Tibial artery (tissue), 4 donors: ENCODE results near the gene ATP11B.

Experiments used
- DNase-seq, 2 donors: peaks; one replicate each; pipeline ENCODE4 v3.0.0-alpha.2; 2019
- H3K27ac ChIP-seq, 2 donors: fragments of 200-600 bp; sonication (generic) in 1 of 2; 1 replicate in 1 of 2; 2 replicates in 1 of 2; pipeline ENCODE4 v1.5.1; 2018 to 2019; ENCODE audit warnings: mild to moderate bottlenecking in 1 of 2
- H3K27me3 ChIP-seq, 2 donors: fragments of 200-600 bp; sonication (generic) in 1 of 2; one replicate each; pipeline versions ENCODE4 v1.5.1 to v1.6.0; 2016 to 2019
- H3K36me3 ChIP-seq, 3 donors: fragments of 200-600 bp; sonication (generic) in 2 of 3; one replicate each; pipeline ENCODE4 v1.5.1; 2016 to 2019; ENCODE audit warnings: mild to moderate bottlenecking in 2 of 3
- H3K4me1 ChIP-seq, 4 donors: fragments of 200-600 bp; sonication (generic) in 2 of 4; 1 replicate in 3 of 4; 2 replicates in 1 of 4; pipeline ENCODE4 v1.5.1; 2016 to 2019
- H3K4me3 ChIP-seq, 2 donors: fragments of 200-600 bp; sonication (generic) in 1 of 2; 1 replicate in 1 of 2; 2 replicates in 1 of 2; pipeline ENCODE4 v1.5.1; 2018 to 2019; ENCODE audit warnings: mild to moderate bottlenecking in 2 of 2
- H3K9me3 ChIP-seq, 3 donors: fragments of 200-600 bp; sonication (generic) in 1 of 3; one replicate each; pipeline ENCODE4 v1.5.1; 2016 to 2019
- intact Hi-C: fragments of 100-400 bp; cut with DNase I; formaldehyde crosslinking; loops from one replicate; pipeline ENCODE4 v1.15.0; 2023; ENCODE audit warnings: low total_unique reads
- TF ChIP-seq, protein P1 (sequence below), 2 experiments: fragments of 200-600 bp in 1 of 2; fragments of 450-650 bp in 1 of 2; IDR thresholded peaks; one replicate each; pipeline ENCODE4 v1.5.1; 2017 to 2019; ENCODE audit warnings: antibody characterized with exemption in 2 of 2, mild to moderate bottlenecking in 1 of 2, moderate library complexity in 1 of 2

Gene ATP11B

DNA sequence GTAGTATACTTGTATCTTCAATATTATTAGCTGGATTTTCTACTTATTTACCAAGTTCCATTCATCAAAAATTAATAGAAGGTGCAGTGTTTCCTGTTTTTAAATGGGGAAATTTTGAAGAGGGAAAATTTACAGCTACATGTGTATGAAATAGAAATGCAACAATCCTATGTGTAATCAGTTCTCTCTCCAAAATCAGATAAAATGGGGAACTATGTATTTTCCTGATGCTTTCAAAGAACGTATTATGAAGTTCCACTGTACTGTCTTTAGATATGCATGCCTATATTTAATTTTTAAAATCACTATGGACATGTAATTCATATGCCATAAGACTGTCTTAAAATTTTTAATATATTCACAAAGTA is 143.6 kb downstream of the ATP11B start:
- TF ChIP-seq, protein P1, sequence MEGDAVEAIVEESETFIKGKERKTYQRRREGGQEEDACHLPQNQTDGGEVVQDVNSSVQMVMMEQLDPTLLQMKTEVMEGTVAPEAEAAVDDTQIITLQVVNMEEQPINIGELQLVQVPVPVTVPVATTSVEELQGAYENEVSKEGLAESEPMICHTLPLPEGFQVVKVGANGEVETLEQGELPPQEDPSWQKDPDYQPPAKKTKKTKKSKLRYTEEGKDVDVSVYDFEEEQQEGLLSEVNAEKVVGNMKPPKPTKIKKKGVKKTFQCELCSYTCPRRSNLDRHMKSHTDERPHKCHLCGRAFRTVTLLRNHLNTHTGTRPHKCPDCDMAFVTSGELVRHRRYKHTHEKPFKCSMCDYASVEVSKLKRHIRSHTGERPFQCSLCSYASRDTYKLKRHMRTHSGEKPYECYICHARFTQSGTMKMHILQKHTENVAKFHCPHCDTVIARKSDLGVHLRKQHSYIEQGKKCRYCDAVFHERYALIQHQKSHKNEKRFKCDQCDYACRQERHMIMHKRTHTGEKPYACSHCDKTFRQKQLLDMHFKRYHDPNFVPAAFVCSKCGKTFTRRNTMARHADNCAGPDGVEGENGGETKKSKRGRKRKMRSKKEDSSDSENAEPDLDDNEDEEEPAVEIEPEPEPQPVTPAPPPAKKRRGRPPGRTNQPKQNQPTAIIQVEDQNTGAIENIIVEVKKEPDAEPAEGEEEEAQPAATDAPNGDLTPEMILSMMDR (IDR thresholded peaks at IDR 0.05): no peak
- H3K36me3 ChIP-seq: peaks cover 0 to 5% (median 0%) of the 10 kb centered on the region in 3 donors
- H3K27me3 ChIP-seq: no peaks in the 10 kb centered on the region
- no peak for DNase-seq
- intact Hi-C loops: no loop called here
- H3K4me1 ChIP-seq: no peaks in the 10 kb centered on the region
- no peak overlapping the region for H3K27ac ChIP-seq
- H3K4me3 ChIP-seq: no peak overlapping the region
- H3K9me3 ChIP-seq: peaks cover 0 to 7% (median 3%) of the 10 kb centered on the region in 3 donors

DNA sequence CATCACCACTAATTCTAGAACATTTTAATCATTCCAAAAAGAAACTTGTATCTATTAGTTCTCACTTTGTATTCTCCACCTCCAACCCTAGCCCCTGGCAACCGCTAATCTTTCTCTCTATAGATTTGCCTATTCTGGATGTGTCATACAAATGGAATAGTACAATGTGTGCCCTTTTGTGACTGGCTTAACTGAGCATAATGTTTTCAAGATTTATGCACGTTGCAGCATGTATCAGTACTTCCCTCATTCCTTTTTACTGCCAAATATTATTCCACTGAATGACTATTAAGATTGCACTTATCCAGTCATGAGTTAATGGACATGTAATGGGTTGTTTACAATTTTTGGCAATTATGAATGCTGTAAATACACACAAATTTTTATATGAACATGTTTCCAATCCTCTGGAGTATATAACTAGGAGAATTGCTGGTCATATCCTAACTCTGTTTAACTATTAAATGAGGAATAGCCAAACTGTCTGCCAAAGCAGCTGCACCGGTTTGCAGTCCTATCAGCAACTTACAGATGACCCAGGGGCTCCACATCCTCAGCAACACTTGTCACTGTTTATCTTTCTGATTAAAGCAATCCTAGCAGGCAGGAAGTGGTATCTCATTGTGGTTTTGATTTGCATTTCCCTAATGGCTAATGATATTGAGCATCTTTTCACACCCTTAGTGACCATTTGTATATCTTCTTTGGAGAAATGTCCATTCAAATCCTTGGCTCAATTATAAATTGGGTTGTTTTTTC is 144.2 kb downstream of the ATP11B start:
- H3K4me1 ChIP-seq: no peaks in the 10 kb centered on the region
- no peak for DNase-seq
- intact Hi-C loops: no loop called here

DNA sequence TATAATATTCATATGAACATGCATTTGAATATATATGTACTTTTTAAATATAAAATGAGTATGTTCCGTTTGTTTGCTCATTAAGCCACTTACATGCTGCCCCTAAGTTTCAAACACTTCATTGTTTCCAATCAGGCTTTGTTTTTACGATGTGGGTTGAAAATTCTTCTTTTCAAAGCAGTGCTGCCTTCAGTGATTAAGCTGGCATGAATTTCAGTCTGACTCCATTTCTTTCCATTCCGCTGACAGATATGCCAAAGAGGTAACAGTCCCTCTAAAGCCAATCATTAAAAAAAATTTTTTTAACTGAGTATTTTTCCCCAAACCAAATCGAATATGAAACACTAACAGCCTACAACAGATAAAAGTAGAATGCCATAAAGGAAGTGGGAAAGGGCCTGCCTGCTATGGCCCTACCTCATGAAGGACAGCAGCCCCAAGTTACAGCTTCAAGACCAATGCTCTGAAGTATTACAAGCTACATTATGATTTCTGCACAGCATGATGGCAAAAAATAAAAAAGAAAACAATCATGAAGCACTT is 147.0 kb downstream of the ATP11B start:
- H3K27ac ChIP-seq: no peak overlapping the region
- TF ChIP-seq, protein P1 (IDR thresholded peaks at IDR 0.05): no peak
- intact Hi-C loops: no loop called here

More for the DNA sequence above, 144.2 kb downstream of the ATP11B start:
- Histone ChIP-seq H3K27ac (no peak overlapping the region), H3K36me3 (peaks cover 0 to 5% (median 0%) of the 10 kb centered on the region in 3 donors), H3K27me3 (no peaks in the 10 kb centered on the region), H3K9me3 (peaks cover 0 to 1% (median 0%) of the 10 kb centered on the region in 3 donors), H3K4me3 (no peak overlapping the region)
- TF ChIP-seq, protein P1 (IDR thresholded peaks at IDR 0.05): no peak

DNA sequence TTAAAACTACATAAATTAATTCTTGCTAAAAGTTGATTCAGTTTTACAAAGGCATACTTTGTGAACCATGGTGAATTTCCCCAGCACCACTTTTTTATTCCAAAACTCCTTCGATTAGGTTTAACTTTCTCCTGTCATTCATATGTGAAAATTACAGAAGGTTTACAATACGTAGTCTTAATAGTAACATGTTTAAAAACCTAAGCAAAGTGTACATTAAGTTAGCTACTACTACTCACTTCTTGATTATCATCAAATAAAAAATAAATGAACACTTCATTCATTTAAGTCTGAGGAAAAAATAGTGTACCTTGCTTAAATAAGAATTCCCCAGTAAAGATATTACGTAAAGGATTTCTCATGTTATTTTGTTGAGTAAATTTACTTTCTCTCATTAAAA is 148.4 kb downstream of the ATP11B start:
- Histone ChIP-seq H3K36me3 (peaks cover 20 to 26% (median 23%) of the 10 kb centered on the region in 3 donors), H3K27me3 (no peaks in the 10 kb centered on the region), H3K4me1 (no peaks in the 10 kb centered on the region), H3K4me3 (no peak overlapping the region), H3K27ac (no peak overlapping the region), H3K9me3 (no peaks in the 10 kb centered on the region)
- intact Hi-C loops: no loop called here
- TF ChIP-seq, protein P1 (IDR thresholded peaks at IDR 0.05): no peak
- no peak for DNase-seq

More for the DNA sequence above, 147.0 kb downstream of the ATP11B start:
- H3K4me3 ChIP-seq: no peak overlapping the region
- no peak for DNase-seq
- no peaks in the 10 kb centered on the region for H3K4me1 ChIP-seq
- peaks cover 7 to 12% (median 9%) of the 10 kb centered on the region in 3 donors for H3K36me3 ChIP-seq
- H3K9me3 ChIP-seq: no peaks in the 10 kb centered on the region
- H3K27me3 ChIP-seq: no peaks in the 10 kb centered on the region

DNA sequence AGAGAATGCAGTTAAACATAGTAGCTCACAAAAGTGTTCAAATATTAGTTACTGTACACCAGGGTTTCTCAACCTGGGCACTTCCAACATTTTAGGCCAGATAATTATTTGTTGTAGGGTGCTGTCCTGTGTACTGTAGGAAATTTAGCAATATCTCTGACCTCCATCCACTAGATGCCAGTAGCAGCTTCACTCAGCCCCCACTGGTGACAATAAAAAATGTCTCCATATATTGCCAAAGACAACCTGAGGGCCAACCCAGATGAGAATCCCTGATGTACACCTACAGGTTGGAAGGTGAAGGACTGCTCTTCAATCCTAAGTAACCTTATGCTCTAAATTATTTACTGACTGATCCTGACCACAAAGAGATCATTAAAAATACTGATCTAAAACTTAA is 154.6 kb downstream of the ATP11B start:
- Histone ChIP-seq H3K4me1 (no peaks in the 10 kb centered on the region), H3K4me3 (no peak overlapping the region), H3K36me3 (peaks cover 22 to 45% (median 35%) of the 10 kb centered on the region in 3 donors), H3K27me3 (no peaks in the 10 kb centered on the region), H3K9me3 (no peaks in the 10 kb centered on the region), H3K27ac (no peak overlapping the region)
- intact Hi-C loops: no loop called here
- TF ChIP-seq, protein P1 (IDR thresholded peaks at IDR 0.05): no peak
- no peak for DNase-seq
